SK-N-SH (cell line): ENCODE data around the gene PHF3. TPM values are rescaled to one million over a fixed set of nuclear protein-coding genes. Genes with fewer than 3 reads are reported as not detected.

Source experiments
- CTCF ChIA-PET: fragments of 300-600, 350-600 bp; formaldehyde crosslinking; extraction: SDS; loops from one replicate; lab custom pipeline; 2021; lab: Yijun Ruan, JAX
- POLR2A ChIA-PET: fragments of 350-600 bp; sonication (Branson Sonifier 250); formaldehyde crosslinking; extraction: SDS; loops from one replicate; lab custom pipeline; 2020; ENCODE audit warnings: antibody characterized with exemption, inconsistent platforms; lab: Yijun Ruan, JAX
- DNase-seq: peaks from one replicate; pipeline ENCODE4 v3.0.0; 2012
- H2AFZ ChIP-seq: fragments of 200-600 bp; sonication (generic); 2 replicates; pipeline ENCODE4 v1.8.1; 2016; ENCODE audit warnings: antibody characterized with exemption, mild to moderate bottlenecking, low read depth
- H3F3A ChIP-seq: fragments of 200-600 bp; sonication (generic); replicated peaks from 2 replicates; pipeline ENCODE3; 2016; ENCODE audit warnings: antibody characterized with exemption, mild to moderate bottlenecking; ENCODE audit not compliant: insufficient read depth
- H3K27ac ChIP-seq, 2 experiments: fragments of 200-500 bp in 1 of 2; fragments of 200-600 bp in 1 of 2; sonication (Bioruptor generic) in 1 of 2; sonication (generic), shearing (Covaris generic) in 1 of 2; 2 replicates each; pipeline versions ENCODE4 v1.5.1 to v1.6.1; 2014 to 2016; ENCODE audit warnings: low read depth in 2 of 2, inconsistent platforms in 1 of 2, low read length in 1 of 2, mild to moderate bottlenecking in 1 of 2, mixed read lengths in 1 of 2
- H3K27me3 ChIP-seq: fragments of 200-600 bp; sonication (generic), shearing (Covaris generic); 2 replicates; pipeline ENCODE4 v1.6.1; 2016; ENCODE audit warnings: mixed run types; ENCODE audit not compliant: insufficient read depth
- H3K36me3 ChIP-seq, 2 experiments: fragments of 200-500 bp in 1 of 2; fragments of 200-600 bp in 1 of 2; sonication (Bioruptor generic) in 1 of 2; sonication (generic) in 1 of 2; replicated peaks in 1 of 2; 2 replicates each; pipeline versions ENCODE3 to v1.5.1; 2014 to 2016; ENCODE audit warnings: low read length in 1 of 2, mild to moderate bottlenecking in 1 of 2; ENCODE audit not compliant: insufficient read depth in 2 of 2, control insufficient read depth in 1 of 2
- H3K4me1 ChIP-seq, 2 experiments: fragments of 200-500 bp in 1 of 2; fragments of 200-600 bp in 1 of 2; sonication (Bioruptor generic) in 1 of 2; sonication (generic), shearing (Covaris generic) in 1 of 2; 2 replicates each; pipeline versions ENCODE4 v1.5.1 to v1.6.1; 2014 to 2016; ENCODE audit warnings: low read depth in 1 of 2, low read length in 1 of 2, mixed run types in 1 of 2; ENCODE audit not compliant: insufficient read depth in 2 of 2, control insufficient read depth in 1 of 2
- H3K4me2 ChIP-seq: fragments of 200-600 bp; sonication (generic), shearing (Covaris generic); 2 replicates; pipeline ENCODE4 v1.6.1; 2017; ENCODE audit warnings: mixed run types
- H3K4me3 ChIP-seq, 2 experiments: fragments of 200-500 bp in 1 of 2; fragments of 200-600 bp in 1 of 2; sonication (Bioruptor generic) in 1 of 2; sonication (generic), shearing (Covaris generic) in 1 of 2; 2 replicates each; pipeline versions ENCODE4 v1.5.1 to v1.8.1; 2014 to 2016; ENCODE audit warnings: low read depth in 2 of 2, inconsistent platforms in 1 of 2, low read length in 1 of 2, mild to moderate bottlenecking in 1 of 2, mixed read lengths in 1 of 2, moderate library complexity in 1 of 2
- H3K79me2 ChIP-seq: fragments of 200-600 bp; sonication (generic); 2 replicates; pipeline ENCODE4 v1.8.1; 2017; ENCODE audit warnings: mild to moderate bottlenecking; ENCODE audit not compliant: insufficient read depth
- H3K9ac ChIP-seq: fragments of 200-600 bp; sonication (generic); 2 replicates; pipeline ENCODE4 v1.6.1; 2017; ENCODE audit warnings: mixed run types
- H3K9me2 ChIP-seq: fragments of 200-600 bp; sonication (generic); 2 replicates; pipeline ENCODE4 v1.6.1; 2017; ENCODE audit warnings: mixed run types
- H3K9me3 ChIP-seq: fragments of 200-600 bp; sonication (generic); 2 replicates; pipeline ENCODE4 v1.6.1; 2017; ENCODE audit warnings: mixed run types, mild to moderate bottlenecking, moderate library complexity
- H4K20me1 ChIP-seq: fragments of 200-600 bp; sonication (generic); 2 replicates; pipeline ENCODE4 v1.6.1; 2017; ENCODE audit warnings: mild to moderate bottlenecking, mixed run types; ENCODE audit not compliant: insufficient read depth
- CTCF ChIP-seq: fragments of 200-600 bp; sonication (generic); IDR thresholded peaks from 2 replicates; pipeline ENCODE4 v1.6.1; 2017; ENCODE audit warnings: antibody characterized with exemption, mild to moderate bottlenecking, moderate library complexity
- EP300 ChIP-seq, 2 experiments: IDR thresholded peaks; 2 replicates each; pipeline versions ENCODE4 v1.4.0 to v1.6.1; 2012; ENCODE audit warnings: borderline replicate concordance in 1 of 2, low read depth in 1 of 2, low read length in 1 of 2
- EZH2phosphoT487 ChIP-seq: fragments of 200-600 bp; sonication (generic); IDR thresholded peaks from 2 replicates; pipeline ENCODE4 v1.6.1; 2017; ENCODE audit warnings: low read depth, mixed run types, mild to moderate bottlenecking, antibody characterized with exemption, moderate library complexity, borderline replicate concordance
- FOXJ3 ChIP-seq: sonication (generic); formaldehyde crosslinking; IDR thresholded peaks from 2 replicates; pipeline ENCODE4 v1.5.1; 2020; ENCODE audit warnings: mild to moderate bottlenecking, missing genetic modification reagents
- FOXM1 ChIP-seq: IDR thresholded peaks from 2 replicates; pipeline ENCODE4 v1.4.0; 2012; ENCODE audit warnings: low read depth, mild to moderate bottlenecking
- GABPA ChIP-seq: IDR thresholded peaks from 2 replicates; pipeline ENCODE4 v1.4.0; 2012; ENCODE audit warnings: low read depth, mild to moderate bottlenecking
- GATA2 ChIP-seq: sonication (generic); formaldehyde crosslinking; IDR thresholded peaks from 2 replicates; pipeline ENCODE4 v1.5.0; 2020; ENCODE audit warnings: mild to moderate bottlenecking, missing genetic modification reagents
- MXI1 ChIP-seq: IDR thresholded peaks from 2 replicates; pipeline ENCODE4 v1.6.1; 2012; ENCODE audit warnings: mild to moderate bottlenecking, low read depth, low read length, improper control_type of control experiment
- NFIC ChIP-seq: IDR thresholded peaks from 2 replicates; pipeline ENCODE4 v1.4.0; 2012; ENCODE audit warnings: borderline replicate concordance
- NRF1 ChIP-seq: IDR thresholded peaks from 2 replicates; pipeline ENCODE4 v1.6.1; 2012; ENCODE audit warnings: low read depth, mild to moderate bottlenecking, low read length
- RAD21 ChIP-seq: IDR thresholded peaks from 2 replicates; pipeline ENCODE4 v1.6.1; 2012; ENCODE audit warnings: mild to moderate bottlenecking, low read length
- RCOR1 ChIP-seq: fragments of 150-350 bp; IDR thresholded peaks from 2 replicates; pipeline ENCODE4 v1.6.1; 2017; ENCODE audit warnings: antibody characterized with exemption, low read length
- RFX5 ChIP-seq: IDR thresholded peaks from 2 replicates; pipeline ENCODE4 v1.6.1; 2012; ENCODE audit warnings: mild to moderate bottlenecking, improper control_type of control experiment, low read length
- SIN3A ChIP-seq: IDR thresholded peaks from 2 replicates; pipeline ENCODE4 v1.6.1; 2012; ENCODE audit warnings: low read depth, mild to moderate bottlenecking, low read length, moderate library complexity, borderline replicate concordance
- SMC3 ChIP-seq: IDR thresholded peaks from 2 replicates; pipeline ENCODE4 v1.6.1; 2012; ENCODE audit warnings: low read depth, low read length, improper control_type of control experiment
- TEAD4 ChIP-seq: IDR thresholded peaks from 2 replicates; pipeline ENCODE4 v1.4.0; 2012; ENCODE audit warnings: mild to moderate bottlenecking, borderline replicate concordance; ENCODE audit not compliant: insufficient read depth
- YY1 ChIP-seq: IDR thresholded peaks from 2 replicates; pipeline ENCODE4 v1.4.0; 2012; ENCODE audit warnings: low read depth, mild to moderate bottlenecking
- WGBS: methylation state at CpG from one replicate; pipeline ENCODE4 v1.1.6; 2017; ENCODE audit warnings: low lambda C conversion rate; 5-methylcytosine and 5-hydroxymethylcytosine counted together
- polyA plus RNA-seq, 3 experiments: library from polyadenylated mRNA; depleted of rRNA; stranded (reverse); fragments of >200 nt; gene quantifications; 2 replicates each; pipeline ENCODE4 v1.2.3, GENCODE V29; 2012
- TF ChIP-seq, protein P1 (sequence below): IDR thresholded peaks from 2 replicates; pipeline ENCODE4 v1.4.0; 2012; ENCODE audit warnings: low read depth
- TF ChIP-seq, protein P2 (sequence below): fragments of 150-350 bp; IDR thresholded peaks from 2 replicates; pipeline ENCODE4 v1.6.1; 2017; ENCODE audit warnings: antibody characterized with exemption, low read length, low read depth, borderline replicate concordance

Gene PHF3
- polyA plus RNA-seq, 1 of the 3 experiments (the other 2 are of a cell fraction) = 4.4 TPM

GRCh38 chr6:63721181-63721580, 85.6 kb downstream of the PHF3 start:
- 96% methylated on average over 1 of the region's 1 CpG for WGBS
- Histone ChIP-seq H3K9me3 (no peaks in the 10 kb centered on the region), H3K27me3 (no peaks in the 10 kb centered on the region), H3K4me1 (no peaks in the 10 kb centered on the region), H4K20me1 (no peaks in the 10 kb centered on the region), H3K36me3 (peaks cover 3 to 8% of the 10 kb centered on the region in 2 experiments), H3K4me3 (no peak overlapping the region), H3K79me2 (no peaks in the 10 kb centered on the region), H3K27ac (no peak overlapping the region), H3F3A (no peaks in the 10 kb centered on the region), H3K9me2 (no peaks in the 10 kb centered on the region), H2AFZ (no peak overlapping the region), H3K4me2 (no peak overlapping the region), H3K9ac (no peak overlapping the region)
- ChIA-PET CTCF (interaction anchor here (1.1 kb wide), 1 partner anchor 85 kb away, joined by 3 read pairs; the partner anchor contains the start of gene PHF3), POLR2A (no interaction called here)
- TF ChIP-seq CTCF (no peak), SMC3 (no peak), RCOR1 (no peak), RAD21 (no peak), EZH2phosphoT487 (no peak), TEAD4 (no peak), SIN3A (no peak), GATA2 (CRISPR knock-in tag) (no peak), GABPA (no peak), MXI1 (no peak), EP300 (IDR thresholded peaks at IDR 0.05; ENCODE audit: borderline replicate concordance in 1 of 2, low read depth in 1 of 2, low read length in 1 of 2) (no peak), YY1 (no peak), FOXM1 (no peak), NFIC (no peak), RFX5 (no peak), FOXJ3 (CRISPR knock-in tag) (no peak), NRF1 (no peak)
- TF ChIP-seq, protein P1, sequence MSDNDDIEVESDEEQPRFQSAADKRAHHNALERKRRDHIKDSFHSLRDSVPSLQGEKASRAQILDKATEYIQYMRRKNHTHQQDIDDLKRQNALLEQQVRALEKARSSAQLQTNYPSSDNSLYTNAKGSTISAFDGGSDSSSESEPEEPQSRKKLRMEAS = no peak
- TF ChIP-seq, protein P2, sequence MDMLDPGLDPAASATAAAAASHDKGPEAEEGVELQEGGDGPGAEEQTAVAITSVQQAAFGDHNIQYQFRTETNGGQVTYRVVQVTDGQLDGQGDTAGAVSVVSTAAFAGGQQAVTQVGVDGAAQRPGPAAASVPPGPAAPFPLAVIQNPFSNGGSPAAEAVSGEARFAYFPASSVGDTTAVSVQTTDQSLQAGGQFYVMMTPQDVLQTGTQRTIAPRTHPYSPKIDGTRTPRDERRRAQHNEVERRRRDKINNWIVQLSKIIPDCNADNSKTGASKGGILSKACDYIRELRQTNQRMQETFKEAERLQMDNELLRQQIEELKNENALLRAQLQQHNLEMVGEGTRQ = no peak
- no peak for DNase-seq
